ENCODE measurements around the gene ATP6V0A1.

GRCh38 chr17:42502091-42502490, 43.4 kb downstream of the ATP6V0A1 start:
- TF ChIP-seq SP1 (IDR thresholded peaks at IDR 0.05) (no peak), CTBP1 (IDR thresholded peaks at IDR 0.05; ENCODE audit: borderline replicate concordance) (no peak), FOXM1 (IDR thresholded peaks at IDR 0.05; ENCODE audit: borderline replicate concordance) (no peak), BHLHE40 (IDR thresholded peaks at IDR 0.05; ENCODE audit: borderline replicate concordance) (no peak), FOXK2 (IDR thresholded peaks at IDR 0.05) (no peak)

Measured in HEK293T (cell line).